HUES64 (cell line): ENCODE data around the gene ADCY5.

Experiments
- H3K27ac ChIP-seq: 2 replicates; pipeline ENCODE4 v1.7.0; 2013; ENCODE audit warnings: low read depth, low read length, inconsistent platforms
- H3K27me3 ChIP-seq: 2 replicates; pipeline ENCODE4 v1.6.1; 2013; ENCODE audit warnings: mild to moderate bottlenecking, low read length; ENCODE audit not compliant: insufficient read depth
- H3K36me3 ChIP-seq: 2 replicates; pipeline ENCODE4 v1.6.1; 2013; ENCODE audit warnings: mild to moderate bottlenecking, low read length; ENCODE audit not compliant: insufficient read depth
- H3K4me1 ChIP-seq: 2 replicates; pipeline ENCODE4 v1.6.1; 2013; ENCODE audit warnings: mild to moderate bottlenecking, low read length, moderate library complexity; ENCODE audit not compliant: insufficient read depth
- H3K4me3 ChIP-seq: 2 replicates; pipeline ENCODE4 v1.5.1; 2013; ENCODE audit warnings: mild to moderate bottlenecking, low read length, moderate library complexity
- H3K9ac ChIP-seq: 2 replicates; pipeline ENCODE4 v1.6.1; 2013; ENCODE audit warnings: mild to moderate bottlenecking, low read depth, low read length
- H3K9me3 ChIP-seq: 2 replicates; pipeline ENCODE4 v1.6.1; 2013; ENCODE audit warnings: low read depth, low read length; ENCODE audit not compliant: insufficient read depth
- WGBS: fragments of 150-250, 120-280 bp; methylation state at CpG from one replicate; pipeline ENCODE4 v1.1.7; 2013; ENCODE audit warnings: missing lambda C conversion rate; 5-methylcytosine and 5-hydroxymethylcytosine counted together

Gene ADCY5

GRCh38 chr3:123336441-123336851, 112.4 kb downstream of the ADCY5 start:
- Histone ChIP-seq H3K4me1 (no peaks in the 10 kb centered on the region), H3K27me3 (no peaks in the 10 kb centered on the region), H3K27ac (no peak overlapping the region), H3K9ac (no peak overlapping the region), H3K9me3 (no peaks in the 10 kb centered on the region), H3K36me3 (no peaks in the 10 kb centered on the region), H3K4me3 (no peak overlapping the region)
- WGBS = 92% methylated on average over 7 of the region's 7 CpGs

- Histone ChIP-seq H3K9ac (no peak overlapping the region), H3K9me3 (no peaks in the 10 kb centered on the region), H3K36me3 (no peaks in the 10 kb centered on the region), H3K27ac (no peak overlapping the region), H3K4me1 (no peaks in the 10 kb centered on the region), H3K27me3 (no peaks in the 10 kb centered on the region), H3K4me3 (no peak overlapping the region)
- WGBS = 85% methylated on average over 4 of the region's 4 CpGs
Observed at GRCh38 chr3:123336001-123336400, 112.9 kb downstream of the ADCY5 start.

- Histone ChIP-seq H3K4me3 (no peak overlapping the region), H3K27ac (no peak overlapping the region), H3K9ac (no peak overlapping the region), H3K27me3 (no peaks in the 10 kb centered on the region), H3K4me1 (no peaks in the 10 kb centered on the region), H3K9me3 (no peaks in the 10 kb centered on the region), H3K36me3 (no peaks in the 10 kb centered on the region)
- WGBS = 92% methylated on average over 14 of the region's 14 CpGs
Observed at GRCh38 chr3:123335007-123335670, 113.8 kb downstream of the ADCY5 start.

GRCh38 chr3:123334056-123334455, 114.8 kb downstream of the ADCY5 start:
- H3K9ac ChIP-seq = no peak overlapping the region
- H3K4me1 ChIP-seq = no peaks in the 10 kb centered on the region
- no peaks in the 10 kb centered on the region for H3K9me3 ChIP-seq
- no peak overlapping the region for H3K4me3 ChIP-seq
- 93% methylated on average over 7 of the region's 7 CpGs for WGBS
- H3K27me3 ChIP-seq = no peaks in the 10 kb centered on the region
- no peaks in the 10 kb centered on the region for H3K36me3 ChIP-seq
- no peak overlapping the region for H3K27ac ChIP-seq

- H3K4me1 ChIP-seq = no peaks in the 10 kb centered on the region
- H3K4me3 ChIP-seq = no peak overlapping the region
- no peaks in the 10 kb centered on the region for H3K27me3 ChIP-seq
- H3K27ac ChIP-seq = no peak overlapping the region
- H3K36me3 ChIP-seq = no peaks in the 10 kb centered on the region
- WGBS = 80% methylated on average over 9 of the region's 10 CpGs
- no peak overlapping the region for H3K9ac ChIP-seq
- no peaks in the 10 kb centered on the region for H3K9me3 ChIP-seq
Observed at GRCh38 chr3:123333401-123333800, 115.5 kb downstream of the ADCY5 start.

- Histone ChIP-seq H3K4me3 (no peak overlapping the region), H3K9me3 (no peaks in the 10 kb centered on the region), H3K27ac (no peak overlapping the region), H3K4me1 (no peaks in the 10 kb centered on the region), H3K27me3 (no peaks in the 10 kb centered on the region), H3K9ac (no peak overlapping the region), H3K36me3 (no peaks in the 10 kb centered on the region)
- 91% methylated on average over 15 of the region's 15 CpGs for WGBS
Observed at GRCh38 chr3:123332124-123332641, 116.7 kb downstream of the ADCY5 start.

GRCh38 chr3:123331651-123332050, 117.2 kb downstream of the ADCY5 start:
- no peaks in the 10 kb centered on the region for H3K27me3 ChIP-seq
- H3K9ac ChIP-seq = no peak overlapping the region
- no peaks in the 10 kb centered on the region for H3K4me1 ChIP-seq
- H3K4me3 ChIP-seq = no peak overlapping the region
- no peaks in the 10 kb centered on the region for H3K36me3 ChIP-seq
- no peak overlapping the region for H3K27ac ChIP-seq
- H3K9me3 ChIP-seq = no peaks in the 10 kb centered on the region
- 95% methylated on average over 8 of the region's 9 CpGs for WGBS

GRCh38 chr3:123331006-123331405, 117.9 kb downstream of the ADCY5 start:
- Histone ChIP-seq H3K27me3 (no peaks in the 10 kb centered on the region), H3K36me3 (no peaks in the 10 kb centered on the region), H3K9ac (no peak overlapping the region), H3K9me3 (no peaks in the 10 kb centered on the region), H3K4me1 (no peaks in the 10 kb centered on the region), H3K4me3 (no peak overlapping the region), H3K27ac (no peak overlapping the region)
- 81% methylated on average over 8 of the region's 8 CpGs for WGBS

GRCh38 chr3:123330441-123330991, 118.4 kb downstream of the ADCY5 start:
- Histone ChIP-seq H3K27me3 (no peaks in the 10 kb centered on the region), H3K4me3 (no peak overlapping the region), H3K27ac (no peak overlapping the region)

GRCh38 chr3:123329636-123330340, 119.1 kb downstream of the ADCY5 start:
- no peak overlapping the region for H3K4me3 ChIP-seq
- H3K9ac ChIP-seq = no peak overlapping the region
- no peak overlapping the region for H3K27ac ChIP-seq
- H3K4me1 ChIP-seq = no peaks in the 10 kb centered on the region
- 87% methylated on average over 10 of the region's 10 CpGs for WGBS
- H3K36me3 ChIP-seq = no peaks in the 10 kb centered on the region
- H3K27me3 ChIP-seq = no peaks in the 10 kb centered on the region
- no peaks in the 10 kb centered on the region for H3K9me3 ChIP-seq

More at GRCh38 chr3:123330441-123330991, 118.4 kb downstream of the ADCY5 start:
- WGBS = 88% methylated on average over 15 of the region's 15 CpGs
- H3K36me3 ChIP-seq = no peaks in the 10 kb centered on the region
- H3K9me3 ChIP-seq = no peaks in the 10 kb centered on the region
- no peak overlapping the region for H3K9ac ChIP-seq
- H3K4me1 ChIP-seq = no peaks in the 10 kb centered on the region

GRCh38 chr3:123328851-123329635, 119.8 kb downstream of the ADCY5 start:
- Histone ChIP-seq H3K27ac (no peak overlapping the region), H3K9me3 (no peaks in the 10 kb centered on the region), H3K4me3 (no peak overlapping the region), H3K4me1 (no peaks in the 10 kb centered on the region), H3K36me3 (no peaks in the 10 kb centered on the region), H3K9ac (no peak overlapping the region), H3K27me3 (no peaks in the 10 kb centered on the region)
- WGBS = 25% methylated on average over 13 of the region's 13 CpGs
